Peyer's patch (tissue), 4 donors: ENCODE results near the gene ARMC2.

Source experiments
- POLR2A ChIP-seq, 2 donors: fragments of 450-650 bp; IDR thresholded peaks; one replicate each; pipeline ENCODE4 v1.5.1; 2017; ENCODE audit warnings: antibody characterized with exemption in 2 of 2, mild to moderate bottlenecking in 2 of 2, moderate library complexity in 2 of 2
- TF ChIP-seq, protein P1 (sequence below), 6 experiments: fragments of 450-650 bp in 4 of 6; fragments of 200-600 bp in 2 of 6; sonication (generic) in 1 of 6; IDR thresholded peaks; one replicate each; pipeline ENCODE4 v1.5.1; 2017 to 2019; ENCODE audit warnings: antibody characterized with exemption in 6 of 6, mild to moderate bottlenecking in 3 of 6, moderate library complexity in 1 of 6

DNA sequence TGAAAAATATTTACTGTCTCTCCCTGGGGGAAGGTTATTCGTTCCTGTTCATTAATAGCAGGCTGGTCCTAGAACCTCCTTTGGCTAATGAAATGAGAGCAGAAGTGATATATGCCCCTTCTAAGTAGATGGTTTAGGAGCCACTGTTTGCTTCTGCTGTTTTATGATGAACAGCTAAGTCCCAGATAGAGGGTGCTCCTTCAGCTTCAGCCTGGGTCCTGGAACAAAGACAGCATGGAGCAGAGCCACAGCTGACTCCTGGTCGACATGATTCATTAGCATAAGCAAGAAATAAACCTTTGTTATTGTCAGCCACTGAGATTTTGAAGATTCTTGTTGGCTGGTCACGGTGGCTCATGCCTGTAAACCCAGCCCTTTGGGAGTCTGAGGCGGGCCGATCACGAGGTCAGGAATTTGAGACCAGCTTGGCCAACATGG lies 47.8 kb upstream of the ARMC2 start:
- TF ChIP-seq POLR2A (IDR thresholded peaks at IDR 0.05) = no peak
- TF ChIP-seq, protein P1, sequence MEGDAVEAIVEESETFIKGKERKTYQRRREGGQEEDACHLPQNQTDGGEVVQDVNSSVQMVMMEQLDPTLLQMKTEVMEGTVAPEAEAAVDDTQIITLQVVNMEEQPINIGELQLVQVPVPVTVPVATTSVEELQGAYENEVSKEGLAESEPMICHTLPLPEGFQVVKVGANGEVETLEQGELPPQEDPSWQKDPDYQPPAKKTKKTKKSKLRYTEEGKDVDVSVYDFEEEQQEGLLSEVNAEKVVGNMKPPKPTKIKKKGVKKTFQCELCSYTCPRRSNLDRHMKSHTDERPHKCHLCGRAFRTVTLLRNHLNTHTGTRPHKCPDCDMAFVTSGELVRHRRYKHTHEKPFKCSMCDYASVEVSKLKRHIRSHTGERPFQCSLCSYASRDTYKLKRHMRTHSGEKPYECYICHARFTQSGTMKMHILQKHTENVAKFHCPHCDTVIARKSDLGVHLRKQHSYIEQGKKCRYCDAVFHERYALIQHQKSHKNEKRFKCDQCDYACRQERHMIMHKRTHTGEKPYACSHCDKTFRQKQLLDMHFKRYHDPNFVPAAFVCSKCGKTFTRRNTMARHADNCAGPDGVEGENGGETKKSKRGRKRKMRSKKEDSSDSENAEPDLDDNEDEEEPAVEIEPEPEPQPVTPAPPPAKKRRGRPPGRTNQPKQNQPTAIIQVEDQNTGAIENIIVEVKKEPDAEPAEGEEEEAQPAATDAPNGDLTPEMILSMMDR (IDR thresholded peaks at IDR 0.05) = no peak
